Body of pancreas (tissue), 4 donors: ENCODE data around the gene MYO5A.

Source experiments
- POLR2A ChIP-seq, 3 donors: fragments of 450-650 bp; IDR thresholded peaks; one replicate each; pipeline ENCODE4 v1.6.1; 2016; ENCODE audit warnings: antibody characterized with exemption in 3 of 3, mild to moderate bottlenecking in 2 of 3
- TF ChIP-seq, protein P1 (sequence below), 7 experiments: fragments of 450-650 bp in 4 of 7; fragments of 200-600 bp in 3 of 7; sonication (generic) in 3 of 7; IDR thresholded peaks; one replicate each; pipeline ENCODE4 v1.5.1; 2016 to 2019; ENCODE audit warnings: antibody characterized with exemption in 7 of 7

DNA sequence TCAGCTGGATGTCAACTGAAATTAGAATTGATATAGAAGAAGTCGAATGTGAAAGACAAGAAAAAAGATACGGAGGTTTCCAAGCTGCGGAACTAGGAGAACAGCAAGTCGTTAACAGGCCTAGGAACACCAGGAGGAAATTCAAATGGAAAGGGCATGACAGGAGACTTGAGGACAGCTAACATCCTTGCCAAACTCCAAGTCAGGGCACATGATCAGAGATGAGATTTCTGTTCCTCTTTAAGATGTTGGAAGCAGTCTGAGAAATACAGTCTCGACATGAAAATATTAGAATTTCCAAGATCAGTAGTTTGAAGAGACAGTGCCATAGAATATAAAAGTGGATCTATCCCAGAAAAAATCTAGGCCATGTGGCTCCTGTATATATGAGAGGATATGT lies 5.0 kb downstream of the MYO5A start:
- TF ChIP-seq, protein P1, sequence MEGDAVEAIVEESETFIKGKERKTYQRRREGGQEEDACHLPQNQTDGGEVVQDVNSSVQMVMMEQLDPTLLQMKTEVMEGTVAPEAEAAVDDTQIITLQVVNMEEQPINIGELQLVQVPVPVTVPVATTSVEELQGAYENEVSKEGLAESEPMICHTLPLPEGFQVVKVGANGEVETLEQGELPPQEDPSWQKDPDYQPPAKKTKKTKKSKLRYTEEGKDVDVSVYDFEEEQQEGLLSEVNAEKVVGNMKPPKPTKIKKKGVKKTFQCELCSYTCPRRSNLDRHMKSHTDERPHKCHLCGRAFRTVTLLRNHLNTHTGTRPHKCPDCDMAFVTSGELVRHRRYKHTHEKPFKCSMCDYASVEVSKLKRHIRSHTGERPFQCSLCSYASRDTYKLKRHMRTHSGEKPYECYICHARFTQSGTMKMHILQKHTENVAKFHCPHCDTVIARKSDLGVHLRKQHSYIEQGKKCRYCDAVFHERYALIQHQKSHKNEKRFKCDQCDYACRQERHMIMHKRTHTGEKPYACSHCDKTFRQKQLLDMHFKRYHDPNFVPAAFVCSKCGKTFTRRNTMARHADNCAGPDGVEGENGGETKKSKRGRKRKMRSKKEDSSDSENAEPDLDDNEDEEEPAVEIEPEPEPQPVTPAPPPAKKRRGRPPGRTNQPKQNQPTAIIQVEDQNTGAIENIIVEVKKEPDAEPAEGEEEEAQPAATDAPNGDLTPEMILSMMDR (IDR thresholded peaks at IDR 0.05) = no peak
- TF ChIP-seq POLR2A (IDR thresholded peaks at IDR 0.05) = no peak
